Measurements from ENCODE around the gene IL2RG. TPM values are rescaled to one million over a fixed set of nuclear protein-coding genes. Genes with fewer than 3 reads are reported as not detected.

Gene IL2RG
- total and polyA plus RNA-seq, 2 experiments from 2014 or later: 0.26 TPM; not detected in 1

GRCh38 chrX:71160475-71160874, 49.1 kb upstream of the IL2RG start:
- H3K27me3 Mint-ChIP-seq (ENCODE audit: insufficient read depth, low read depth, poor library complexity): peaks cover 2% of the 10 kb centered on the region
- no peak overlapping the region for H3K27ac Mint-ChIP-seq
- H3K36me3 Mint-ChIP-seq (ENCODE audit: low read depth): peaks cover 11% of the 10 kb centered on the region; the same call in 1 of the 3 replicates
- H3K4me2 ChIP-seq: no peak overlapping the region
- no peaks in the 10 kb centered on the region for H3K9me2 ChIP-seq (ENCODE audit: insufficient read depth)
- no peak overlapping the region for H3K4me3 ChIP-seq
- no peaks in the 10 kb centered on the region for H3K9me3 Mint-ChIP-seq
- no peaks in the 10 kb centered on the region for H3K4me1 ChIP-seq (ENCODE audit: insufficient read depth)
- DNase-seq (ENCODE audit: low spot score) (no peak), ATAC-seq (no peak)
- H3K79me2 ChIP-seq (replicated peaks; ENCODE audit: insufficient read depth): no peaks in the 10 kb centered on the region
- no peak overlapping the region for H2AFZ ChIP-seq
- H3K4me3 Mint-ChIP-seq: no peak overlapping the region
- TF ChIP-seq POLR2AphosphoS5 (IDR thresholded peaks at IDR 0.05; ENCODE audit: low read depth) (no peak), NANOG (IDR thresholded peaks at IDR 0.05; ENCODE audit: borderline replicate concordance) (no peak), ETS1 (IDR thresholded peaks at IDR 0.05) (no peak), CTCF (conservative IDR thresholded peaks at IDR 0.05; ENCODE audit: low read depth in 2 of 2) (no peak), EZH2 (IDR thresholded peaks at IDR 0.05; ENCODE audit: low read depth, unreplicated experiment) (no peak), JUNB (IDR thresholded peaks at IDR 0.05; ENCODE audit: unreplicated experiment) (no peak), ZNF114 (CRISPR knock-in tag; IDR thresholded peaks at IDR 0.05) (no peak), STAT1 (IDR thresholded peaks at IDR 0.05; ENCODE audit: unreplicated experiment) (no peak), ZNF462 (CRISPR knock-in tag; IDR thresholded peaks at IDR 0.05) (no peak), EZH2phosphoT487 (IDR thresholded peaks at IDR 0.05; ENCODE audit: unreplicated experiment) (no peak), CREB1 (CRISPR knock-in tag; IDR thresholded peaks at IDR 0.05; ENCODE audit: low read depth) (no peak)
- H3F3A ChIP-seq (replicated peaks; ENCODE audit: low read depth): no peaks in the 10 kb centered on the region
- no peak overlapping the region for H3K27ac ChIP-seq (ENCODE audit: low read depth)
- no peaks in the 10 kb centered on the region for H3K27me3 ChIP-seq (ENCODE audit: insufficient read depth)
- H3K4me1 Mint-ChIP-seq: peaks cover 11% of the 10 kb centered on the region; the same call in 2 of the 3 replicates
- no peaks in the 10 kb centered on the region for H4K20me1 ChIP-seq (replicated peaks; ENCODE audit: insufficient read depth)
- no peaks in the 10 kb centered on the region for H3K36me3 ChIP-seq (ENCODE audit: insufficient read depth)

Data from GM23338 (cell line).